OCI-LY7 (cell line): ENCODE data around the gene TTC39A. TPM values are rescaled to one million over a fixed set of nuclear protein-coding genes. Genes with fewer than 3 reads are reported as not detected.

ENCODE experiments used
- BruUV-seq: library from RNA; stranded (reverse); fragments of 400-500 nt; replicated peaks from 2 replicates; lab custom pipeline; 2021; lab: Mats Ljungman, UMichigan
- CTCF ChIA-PET: fragments of 300-600 bp; sonication (Branson Sonifier 250); formaldehyde crosslinking; loops from one replicate; lab custom pipeline; 2022; ENCODE audit warnings: antibody characterized with exemption; ENCODE audit not compliant: unreplicated experiment; lab: Charles Lee
- POLR2A ChIA-PET: fragments of 300-600 bp; sonication (Branson Sonifier 250); formaldehyde crosslinking; loops from one replicate; lab custom pipeline; 2022; ENCODE audit warnings: antibody characterized with exemption; lab: Charles Lee
- DNase-seq: peaks from one replicate; pipeline ENCODE4 v3.0.0-alpha.2; 2015; ENCODE audit warnings: low spot score
- H2AFZ ChIP-seq: fragments of 200-600 bp; sonication (generic), shearing (Covaris generic); 2 replicates; pipeline ENCODE4 v1.6.1; 2014; ENCODE audit warnings: mild to moderate bottlenecking, antibody characterized with exemption, low read length, moderate library complexity
- H3K27ac ChIP-seq: fragments of 200-600 bp; sonication (generic); 2 replicates; pipeline ENCODE4 v1.5.1; 2014; ENCODE audit warnings: mixed run types, low read depth, mild to moderate bottlenecking, moderate library complexity, low read length, inconsistent platforms; ENCODE audit not compliant: poor library complexity, severe bottlenecking
- H3K36me3 ChIP-seq: fragments of 200-600 bp; sonication (generic); 2 replicates; pipeline ENCODE4 v1.6.1; 2014; ENCODE audit warnings: mild to moderate bottlenecking, antibody characterized with exemption, low read length, moderate library complexity, mixed read lengths; ENCODE audit not compliant: insufficient read depth
- H3K4me1 ChIP-seq: fragments of 200-600 bp; sonication (generic); 2 replicates; pipeline ENCODE4 v1.5.1; 2014; ENCODE audit warnings: mild to moderate bottlenecking, low read length; ENCODE audit not compliant: insufficient read depth, poor library complexity, severe bottlenecking
- H3K4me2 ChIP-seq: fragments of 200-600 bp; sonication (generic); 2 replicates; pipeline ENCODE4 v1.6.1; 2014; ENCODE audit warnings: mild to moderate bottlenecking, low read length
- H3K4me3 ChIP-seq: fragments of 200-600 bp; sonication (generic); 2 replicates; pipeline ENCODE4 v1.5.1; 2014; ENCODE audit warnings: mild to moderate bottlenecking, low read depth, low read length; ENCODE audit not compliant: poor library complexity, severe bottlenecking
- H3K79me2 ChIP-seq: fragments of 200-600 bp; sonication (generic); 2 replicates; pipeline ENCODE4 v1.6.1; 2016; ENCODE audit warnings: low read depth, mild to moderate bottlenecking, low read length, moderate library complexity, mixed read lengths; ENCODE audit not compliant: insufficient read depth
- H3K9me2 ChIP-seq: fragments of 200-600 bp; sonication (generic); 2 replicates; pipeline ENCODE4 v1.6.1; 2016; ENCODE audit warnings: mild to moderate bottlenecking, low read length, mixed read lengths; ENCODE audit not compliant: insufficient read depth
- H3K9me3 ChIP-seq: fragments of 200-600 bp; sonication (generic); 2 replicates; pipeline ENCODE4 v1.6.1; 2014; ENCODE audit warnings: mild to moderate bottlenecking, mixed run types, low read length, mixed read lengths
- H4K20me1 ChIP-seq: fragments of 200-600 bp; sonication (generic); 2 replicates; pipeline ENCODE4 v1.6.1; 2014; ENCODE audit warnings: mild to moderate bottlenecking, antibody characterized with exemption, low read length, moderate library complexity, mixed read lengths; ENCODE audit not compliant: insufficient read depth
- CTCF ChIP-seq: fragments of 200-600 bp; sonication (generic); conservative IDR thresholded peaks from 2 replicates; pipeline ENCODE4 v1.5.1; 2014; ENCODE audit warnings: mild to moderate bottlenecking, antibody characterized with exemption, low read length, moderate library complexity, mixed read lengths
- EZH2phosphoT487 ChIP-seq: fragments of 200-600 bp; sonication (generic); IDR thresholded peaks from 2 replicates; pipeline ENCODE4 v1.6.1; 2018; ENCODE audit warnings: low read depth, borderline replicate concordance, mild to moderate bottlenecking, mixed run types, antibody characterized with exemption, low read length, moderate library complexity, mixed read lengths
- intact Hi-C: fragments of 100-400 bp; cut with micrococcal nuclease; formaldehyde crosslinking; loops from one replicate; pipeline ENCODE4 v1.10.0; 2022; ENCODE audit not compliant: unreplicated experiment
- total RNA-seq, 2 experiments: library from RNA; depleted of rRNA in 1 of 2; stranded (reverse); fragments of >200 nt in 1 of 2; shearing (Covaris generic) in 1 of 2; gene quantifications; 2 replicates each; pipeline ENCODE4 v1.2.3, GENCODE V29; 2014 to 2022

TTC39A gene
- total RNA-seq, 2 experiments from 2014 or later, result not detected

GRCh38 chr1:51302746-51303145, 27.6 kb downstream of the TTC39A start:
- no TSS peak for BruUV-seq
- TF ChIP-seq EZH2phosphoT487, result no peak
- no peak for TF ChIP-seq CTCF

GRCh38 chr1:51302270-51302669, 28.1 kb downstream of the TTC39A start:
- BruUV-seq, result no TSS peak
- ChIA-PET POLR2A (no interaction called here), CTCF (no interaction called here)
- H3K4me3 ChIP-seq, result no peak overlapping the region
- H2AFZ ChIP-seq, result no peak overlapping the region
- no peak for DNase-seq
- H4K20me1 ChIP-seq, result no peaks in the 10 kb centered on the region
- intact Hi-C loops, result no loop called here
- H3K36me3 ChIP-seq, result no peaks in the 10 kb centered on the region
- TF ChIP-seq EZH2phosphoT487 (no peak), CTCF (no peak)
- H3K4me1 ChIP-seq, result no peaks in the 10 kb centered on the region
- H3K4me2 ChIP-seq, result no peak overlapping the region
- no peaks in the 10 kb centered on the region for H3K79me2 ChIP-seq
- H3K9me2 ChIP-seq, result no peaks in the 10 kb centered on the region
- no peaks in the 10 kb centered on the region for H3K9me3 ChIP-seq
- H3K27ac ChIP-seq, result no peak overlapping the region

More at GRCh38 chr1:51302746-51303145, 27.6 kb downstream of the TTC39A start:
- intact Hi-C loops, result no loop called here
- no peak overlapping the region for H2AFZ ChIP-seq
- ChIA-PET POLR2A (no interaction called here), CTCF (no interaction called here)
- H4K20me1 ChIP-seq, result no peaks in the 10 kb centered on the region
- no peaks in the 10 kb centered on the region for H3K36me3 ChIP-seq
- no peaks in the 10 kb centered on the region for H3K4me1 ChIP-seq
- H3K4me2 ChIP-seq, result no peak overlapping the region
- no peak overlapping the region for H3K27ac ChIP-seq
- no peaks in the 10 kb centered on the region for H3K9me2 ChIP-seq
- no peak overlapping the region for H3K4me3 ChIP-seq
- DNase-seq, result no peak
- H3K79me2 ChIP-seq, result no peaks in the 10 kb centered on the region
- H3K9me3 ChIP-seq, result no peaks in the 10 kb centered on the region

GRCh38 chr1:51301844-51302162, 28.6 kb downstream of the TTC39A start:
- TF ChIP-seq EZH2phosphoT487 (no peak), CTCF (no peak)
- no peak overlapping the region for H2AFZ ChIP-seq
- CTCF ChIA-PET, result no interaction called here
- H4K20me1 ChIP-seq, result no peaks in the 10 kb centered on the region
- BruUV-seq, result no TSS peak
- POLR2A ChIA-PET, result no interaction called here
- H3K9me3 ChIP-seq, result no peaks in the 10 kb centered on the region
- H3K27ac ChIP-seq, result no peak overlapping the region
- no peaks in the 10 kb centered on the region for H3K79me2 ChIP-seq
- H3K4me1 ChIP-seq, result peaks cover 4% of the 10 kb centered on the region
- H3K36me3 ChIP-seq, result no peaks in the 10 kb centered on the region
- no peak for DNase-seq
- intact Hi-C loops, result no loop called here
- no peak overlapping the region for H3K4me3 ChIP-seq
- H3K4me2 ChIP-seq, result no peak overlapping the region
- no peaks in the 10 kb centered on the region for H3K9me2 ChIP-seq
